ENCODE results near the gene TMEM190.

DNA sequence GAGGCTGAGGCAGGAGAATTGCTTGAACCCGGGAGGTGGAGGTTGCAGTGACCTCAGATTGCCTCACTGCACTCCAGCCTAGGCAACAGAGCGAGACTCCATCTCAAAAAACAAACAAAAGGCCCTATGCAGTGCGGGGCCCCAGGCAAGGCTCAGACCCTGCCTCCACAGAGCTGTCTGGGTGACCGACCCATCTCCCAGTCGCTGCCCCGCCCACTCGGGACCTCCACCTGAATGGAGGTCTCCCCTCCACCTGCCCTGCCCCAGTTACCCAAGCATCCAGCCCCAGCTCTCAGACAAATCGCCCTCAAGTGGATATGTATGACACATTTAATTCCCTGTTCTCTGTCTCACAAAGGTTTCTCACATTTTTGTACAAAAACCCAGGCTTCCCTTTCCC lies 11.4 kb upstream of the TMEM190 start:
- TF ChIP-seq POLR2A (IDR thresholded peaks at IDR 0.05; ENCODE audit: low read depth, low read length) (no peak), TAF1 (IDR thresholded peaks at IDR 0.05; ENCODE audit: borderline replicate concordance, low read depth, low read length) (no peak), POLR2AphosphoS5 (IDR thresholded peaks at IDR 0.05; ENCODE audit: low read depth, low read length) (no peak)

Data from GM12892 (cell line).